GM21576 (cell line): ENCODE measurements around the gene FAM3D.

Experiments
- ATAC-seq: cut with Tn5 transposase; IDR thresholded peaks from one replicate; pipeline ENCODE4 v1.9.1; 2021; ENCODE audit warnings: mild to moderate bottlenecking, moderate library complexity; ENCODE audit not compliant: unreplicated experiment

The FAM3D gene

DNA sequence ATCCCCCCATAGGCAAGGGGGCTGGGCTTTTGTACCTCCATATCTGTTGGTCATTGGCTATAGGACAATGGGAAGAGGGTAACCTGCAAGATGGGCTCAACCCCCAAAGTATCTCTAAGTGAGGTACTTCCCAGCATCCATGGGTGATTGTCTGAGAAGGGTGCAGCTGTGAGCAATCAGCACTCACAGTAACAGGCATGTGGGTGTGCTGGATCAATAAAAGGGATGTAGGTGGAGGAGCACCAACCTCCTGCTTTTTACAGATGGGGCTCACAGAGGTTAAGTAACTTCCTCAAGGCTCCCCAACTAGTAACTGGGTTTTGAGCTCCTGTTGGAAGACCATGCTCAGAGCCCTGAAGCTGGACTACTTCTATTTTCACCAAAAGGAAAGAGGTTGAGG is 63.0 kb downstream of the FAM3D start:
- no peak for ATAC-seq

DNA sequence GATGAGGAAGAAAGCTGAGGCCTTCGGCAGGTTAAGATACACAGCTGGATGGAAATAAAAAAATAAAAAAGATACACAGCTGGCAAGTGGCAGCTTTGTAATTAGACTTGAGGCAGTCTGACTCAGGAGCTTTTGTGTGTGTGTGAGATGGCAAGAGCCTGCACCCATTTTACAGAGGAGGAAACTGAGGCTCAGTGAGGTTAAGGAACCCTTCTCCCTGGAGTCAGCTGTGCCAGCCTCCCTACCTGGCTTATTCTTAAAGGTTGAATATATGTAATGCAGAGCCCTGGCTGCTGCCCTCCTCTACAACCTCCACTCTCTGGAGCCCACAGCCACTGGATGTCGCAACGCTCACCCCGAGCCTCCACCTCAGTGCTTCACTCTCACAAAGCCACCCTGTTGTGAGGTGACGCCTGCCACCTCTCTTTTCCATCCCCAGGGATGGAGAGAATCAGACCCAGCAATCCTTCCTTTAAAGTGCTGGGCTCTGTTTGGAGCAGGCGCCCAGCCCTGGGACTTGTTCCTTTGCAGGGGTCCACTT is 68.7 kb downstream of the FAM3D start:
- no peak for ATAC-seq

DNA sequence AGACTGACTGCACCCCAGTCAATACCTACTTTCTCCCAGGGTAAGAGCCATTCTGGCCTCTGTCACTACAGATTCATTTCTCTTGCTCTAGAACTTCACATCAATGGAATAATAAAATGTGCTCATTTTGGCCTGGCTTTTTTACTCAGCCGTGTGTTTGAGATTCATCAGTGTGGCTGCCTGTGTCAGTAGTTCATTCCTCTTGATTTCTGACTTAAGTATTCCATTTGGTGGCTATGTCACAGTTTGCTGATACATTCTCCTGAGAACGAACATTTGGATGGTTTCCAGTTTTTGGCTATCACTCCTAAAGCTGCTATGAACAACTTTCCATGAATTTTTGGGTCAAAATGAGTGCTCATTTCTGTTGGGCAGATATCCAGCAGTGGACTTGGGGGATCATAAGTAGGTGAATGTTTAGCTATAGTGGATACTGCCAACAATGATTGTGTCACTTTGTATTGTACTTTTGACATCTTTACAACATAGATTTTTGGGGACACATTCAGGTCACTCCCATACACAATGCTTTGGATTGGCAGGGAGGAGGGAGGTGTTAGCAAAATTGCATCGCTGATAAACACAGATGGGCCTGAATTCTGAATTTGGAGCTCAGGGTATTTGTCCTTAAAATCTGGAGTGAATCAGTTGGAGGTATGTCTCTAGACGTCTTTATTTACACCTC is 69.6 kb downstream of the FAM3D start:
- ATAC-seq: no peak

DNA sequence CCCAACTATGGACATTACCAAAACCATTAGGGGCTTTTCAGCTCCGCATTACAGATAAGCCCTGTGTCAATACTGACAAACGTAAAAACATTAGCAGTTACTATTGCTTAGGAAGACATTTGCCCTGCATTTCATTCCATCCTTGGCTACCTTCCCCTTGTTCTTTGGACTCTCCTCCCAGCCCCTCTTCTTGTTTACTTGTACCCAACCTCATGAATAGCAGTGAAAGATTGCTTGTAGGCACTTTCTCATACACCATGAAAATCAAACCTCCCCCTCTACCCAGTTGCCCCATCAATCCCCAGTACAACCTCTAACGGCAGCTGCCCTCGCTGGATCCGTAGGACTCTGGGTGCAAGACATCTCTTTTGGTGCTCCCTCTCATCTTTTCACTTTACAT is 72.5 kb downstream of the FAM3D start:
- no peak for ATAC-seq

DNA sequence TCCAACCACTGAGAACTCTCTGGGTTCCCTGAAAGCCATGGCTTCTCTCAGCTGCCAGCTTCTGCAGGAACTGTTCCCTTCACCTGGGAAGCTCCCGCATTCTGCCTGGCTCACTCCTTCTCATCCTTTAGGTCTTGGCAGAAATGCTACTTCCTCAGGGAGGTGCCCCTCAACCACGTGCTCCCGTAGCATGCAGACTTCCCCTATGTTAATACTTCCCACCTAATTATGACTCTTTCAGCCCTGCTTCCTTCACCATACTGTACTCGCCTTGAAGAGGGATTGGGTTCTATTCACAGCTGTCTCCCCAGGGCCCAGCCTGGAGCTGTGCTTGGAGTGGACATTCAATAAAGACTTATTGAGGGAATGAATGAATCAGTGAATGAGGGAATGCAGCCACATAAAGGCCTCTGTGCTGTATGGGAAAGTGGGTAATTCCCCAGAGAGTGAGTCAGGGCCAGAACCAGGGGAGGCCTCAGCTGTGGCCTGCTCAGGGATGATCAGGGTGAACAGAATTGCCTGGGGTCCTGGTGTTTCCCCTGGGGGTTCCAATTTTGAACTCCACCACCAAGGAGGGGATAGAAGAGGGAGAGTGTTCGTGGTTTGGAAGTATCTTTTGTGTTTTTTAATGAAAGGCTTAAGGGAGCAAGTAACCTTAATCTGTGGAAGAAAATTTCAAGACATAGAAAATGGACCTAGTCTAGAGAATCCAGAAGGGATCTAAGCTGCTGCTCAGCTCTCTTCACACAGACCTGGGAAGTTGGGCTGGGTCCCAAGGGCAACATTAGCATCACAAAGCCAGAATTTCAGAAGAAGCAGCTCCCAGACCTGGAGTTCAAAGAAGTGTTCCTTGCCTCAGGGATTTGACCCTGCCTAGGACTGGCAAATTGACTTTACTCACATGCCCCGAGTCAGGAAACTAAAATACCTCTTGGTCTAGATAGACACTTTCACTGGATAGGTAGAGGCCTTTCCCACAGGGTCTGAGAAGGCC is 74.8 kb downstream of the FAM3D start:
- ATAC-seq: no peak

DNA sequence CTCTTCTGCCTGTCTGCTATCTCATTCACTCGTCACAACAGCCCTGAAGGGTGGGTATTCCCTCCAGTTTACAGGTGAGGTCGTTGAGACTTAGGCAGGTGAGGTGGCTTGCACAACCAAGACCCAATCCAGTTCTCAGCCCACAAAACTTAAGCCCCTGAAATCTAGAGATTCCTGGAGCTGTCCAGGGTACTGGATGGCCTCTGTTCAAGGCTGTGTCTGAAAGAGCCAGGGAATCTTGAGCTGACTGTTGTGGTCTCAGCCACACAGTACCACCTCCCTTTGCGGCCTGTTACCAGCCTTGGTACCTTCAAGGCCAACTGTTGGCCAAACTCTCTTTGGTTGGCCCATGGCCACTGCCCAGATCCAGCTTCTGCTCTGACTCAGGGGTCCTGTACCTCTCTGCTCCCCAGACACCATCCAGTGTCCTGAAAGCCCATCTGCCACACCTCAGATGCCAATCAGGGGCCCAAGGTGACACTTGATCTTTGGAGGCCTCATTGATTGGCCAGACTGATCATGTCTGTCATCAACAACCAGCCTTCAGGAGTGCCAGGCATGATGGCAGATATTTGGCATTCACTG is 78.5 kb downstream of the FAM3D start:
- no peak for ATAC-seq

DNA sequence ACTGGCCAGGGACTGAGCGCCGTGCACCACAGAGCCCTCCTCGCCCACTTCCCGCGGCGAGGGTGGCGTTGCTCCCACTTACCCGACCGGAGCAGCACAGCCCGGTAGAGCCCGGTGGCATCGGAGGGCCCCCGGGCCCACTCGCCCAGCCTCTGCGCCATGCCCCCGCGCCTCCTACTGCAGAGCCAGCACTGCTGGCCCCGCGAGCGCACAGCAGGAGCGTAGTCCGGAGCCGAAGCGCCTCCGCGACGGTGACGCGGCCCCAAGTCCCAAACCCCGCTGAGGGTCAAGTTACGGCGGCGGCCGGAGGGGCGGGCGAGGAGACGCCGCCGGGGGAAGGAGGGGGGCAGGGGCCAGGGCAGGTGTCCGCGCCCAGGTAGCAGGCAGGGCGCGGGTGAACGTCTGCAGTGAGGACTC is 79.8 kb downstream of the FAM3D start:
- ATAC-seq: no peak

DNA sequence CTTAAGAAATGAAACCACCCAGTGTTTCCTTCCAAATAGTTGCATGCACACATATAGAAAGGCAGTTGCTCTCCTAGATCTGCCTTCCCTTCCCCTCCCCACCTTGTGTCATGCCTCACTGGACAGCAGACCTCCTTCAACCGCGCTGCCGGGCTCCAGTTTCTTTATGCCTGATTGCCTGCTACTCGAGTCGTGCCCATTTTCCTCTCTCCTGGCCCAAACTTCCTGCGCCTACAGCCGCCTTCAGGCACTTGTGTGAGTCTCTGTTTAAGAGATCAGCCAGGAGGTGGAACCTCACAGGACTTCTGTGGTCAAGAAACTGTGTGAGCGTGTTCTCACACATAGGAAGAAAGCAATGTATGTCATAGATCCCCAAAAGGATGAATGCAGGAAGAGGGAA is 80.6 kb downstream of the FAM3D start:
- peak; percentile 27 for ATAC-seq

DNA sequence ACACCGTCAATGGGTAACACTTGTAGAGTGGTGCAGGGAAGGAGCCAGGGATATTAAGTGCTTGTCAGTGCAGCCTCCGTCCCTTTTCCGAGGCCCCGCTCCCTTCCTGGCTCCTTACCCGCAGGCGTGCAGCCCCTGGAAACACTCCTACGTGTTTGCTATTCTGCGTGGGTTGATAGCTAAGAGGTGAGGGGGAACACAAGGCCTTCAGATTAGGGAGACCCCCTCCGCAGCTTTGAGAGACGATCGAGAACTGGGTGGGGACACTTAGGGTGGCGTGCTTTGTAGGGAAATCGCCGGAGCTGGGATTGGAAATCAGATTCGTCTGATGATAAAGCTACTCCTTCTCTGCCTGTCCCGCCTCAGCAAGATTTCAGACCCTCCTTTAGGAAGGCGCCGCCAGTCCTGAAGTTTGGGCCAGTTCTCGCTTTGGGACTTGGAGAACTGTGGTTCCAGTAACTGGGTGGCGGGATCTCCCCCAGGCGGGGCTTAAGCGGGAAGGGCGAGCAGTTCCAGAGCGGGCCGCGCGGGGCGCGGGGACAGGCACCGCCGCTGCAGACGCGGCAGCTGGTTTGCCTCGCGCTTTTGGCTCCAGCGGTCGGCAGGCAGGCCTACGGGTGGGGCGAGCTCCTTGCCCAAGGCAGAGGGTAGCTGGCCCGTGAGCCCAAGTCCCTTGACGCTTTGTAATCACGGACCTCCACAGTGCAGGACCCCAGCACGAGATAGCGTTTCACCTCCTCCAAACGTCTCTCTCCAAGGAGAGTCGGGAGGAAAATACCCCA is 81.4 kb downstream of the FAM3D start:
- peak; percentile 79 for ATAC-seq

DNA sequence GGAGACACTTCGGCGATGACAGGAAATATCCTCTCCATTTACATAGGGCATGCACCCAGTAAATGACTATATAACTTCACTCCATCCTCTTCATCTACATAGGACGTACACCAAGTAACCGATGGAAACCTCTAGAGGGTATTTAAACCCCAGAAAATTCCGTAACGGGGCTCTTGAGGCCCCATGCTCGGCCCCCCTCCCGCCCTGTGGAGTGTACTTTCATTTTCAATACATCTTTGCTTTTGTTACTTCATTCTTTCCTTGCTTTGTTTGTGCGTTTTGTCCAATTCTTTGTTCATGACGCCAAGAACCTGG is 81.9 kb downstream of the FAM3D start:
- no peak for ATAC-seq
